HG03066 (cell line): ENCODE data around the gene NBAS.
"Not testable (repeated sequence)": the region's sequence is repeated elsewhere in the genome, so short reads cannot be mapped to it uniquely, and the experiment has no call there.

Experiments
- ATAC-seq: cut with Tn5 transposase; IDR thresholded peaks from one replicate; pipeline ENCODE4 v1.9.1; 2021; ENCODE audit warnings: low read depth; ENCODE audit not compliant: unreplicated experiment

NBAS gene

DNA sequence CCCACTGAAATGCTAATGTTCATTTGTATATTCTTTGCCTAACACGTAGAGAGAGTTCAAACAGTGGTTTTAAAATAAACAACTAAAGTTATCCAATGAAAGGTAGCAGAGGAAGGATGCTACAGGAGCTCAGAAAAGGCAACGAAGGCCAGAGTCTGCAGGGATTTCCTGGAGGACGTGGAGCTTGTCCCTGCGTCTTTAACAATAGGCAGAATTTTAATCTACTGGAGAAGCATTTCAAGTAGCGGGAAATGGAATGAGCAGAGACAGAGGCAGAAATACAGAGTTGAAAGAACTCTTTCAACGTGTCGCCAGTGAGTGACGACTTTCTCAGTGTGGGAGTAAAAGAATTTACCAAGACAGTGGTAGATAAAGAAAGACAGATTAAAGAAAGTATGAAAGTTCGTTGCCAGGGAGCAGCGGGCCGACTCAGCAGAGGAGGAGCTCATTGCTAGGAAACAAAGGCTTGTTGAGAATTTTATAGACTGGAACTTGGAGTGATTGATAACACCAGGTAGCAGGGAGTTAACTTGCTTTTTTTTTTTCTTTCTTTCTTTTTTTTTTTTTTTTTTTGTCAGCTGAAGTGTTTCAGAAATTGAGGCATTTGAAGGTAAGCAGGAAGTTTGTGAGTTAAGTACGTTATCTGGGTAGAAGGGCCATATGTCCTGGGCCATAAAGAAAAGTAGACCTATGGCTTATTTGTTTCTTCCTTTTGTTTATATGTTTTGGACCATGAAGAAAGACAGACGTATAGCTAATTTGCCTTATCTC, 625 bp upstream of the NBAS start:
- ATAC-seq = peak; percentile 19

DNA sequence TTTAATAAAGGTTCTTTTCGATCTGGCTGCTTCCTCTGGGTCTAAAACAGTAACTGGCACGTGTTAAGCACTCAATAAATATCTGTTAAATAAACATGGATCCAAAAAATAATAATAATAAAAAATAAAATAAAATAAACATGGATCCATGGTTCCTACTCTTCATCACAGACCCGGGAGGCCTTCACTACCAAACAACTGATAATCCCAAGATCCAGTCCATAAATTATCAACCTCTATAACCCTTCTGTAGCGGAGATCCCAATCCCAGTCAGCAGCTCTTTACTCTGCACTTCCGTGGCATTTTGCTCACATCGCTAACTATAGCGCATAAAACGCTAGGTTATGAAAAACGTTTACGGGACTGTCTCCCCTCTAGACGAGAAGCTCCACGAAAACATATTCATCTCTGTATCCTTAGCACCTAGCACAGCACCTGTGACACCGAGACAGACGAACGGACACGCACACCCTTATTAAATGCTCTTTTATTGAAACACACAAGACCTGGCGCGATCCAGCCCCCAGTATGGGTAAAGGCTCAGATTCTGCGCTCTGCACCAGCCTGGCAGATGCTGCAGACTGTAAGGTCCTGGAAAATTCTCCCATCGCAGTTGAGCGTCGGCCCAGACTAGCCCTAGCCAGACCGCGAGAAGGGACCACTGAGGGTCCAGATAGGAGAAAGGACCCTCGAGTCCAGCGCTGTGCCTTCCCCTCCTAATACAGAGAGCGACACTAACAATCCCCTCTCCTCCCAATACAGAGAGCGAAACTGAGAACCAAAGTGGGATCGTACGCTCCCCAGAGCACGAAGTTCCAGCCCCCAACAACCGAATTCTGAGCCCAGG, 770 bp downstream of the NBAS start:
- ATAC-seq = peak; percentile 28

GRCh38 chr2:15559379-15560139, 1.6 kb downstream of the NBAS start:
- no peak for ATAC-seq

GRCh38 chr2:15557887-15558311, 3.2 kb downstream of the NBAS start:
- ATAC-seq = no peak

- ATAC-seq = no peak
These were observed 4.7 kb downstream of the NBAS start for GRCh38 chr2:15556311-15556930.

GRCh38 chr2:15555760-15556193, 5.4 kb downstream of the NBAS start:
- no peak for ATAC-seq

DNA sequence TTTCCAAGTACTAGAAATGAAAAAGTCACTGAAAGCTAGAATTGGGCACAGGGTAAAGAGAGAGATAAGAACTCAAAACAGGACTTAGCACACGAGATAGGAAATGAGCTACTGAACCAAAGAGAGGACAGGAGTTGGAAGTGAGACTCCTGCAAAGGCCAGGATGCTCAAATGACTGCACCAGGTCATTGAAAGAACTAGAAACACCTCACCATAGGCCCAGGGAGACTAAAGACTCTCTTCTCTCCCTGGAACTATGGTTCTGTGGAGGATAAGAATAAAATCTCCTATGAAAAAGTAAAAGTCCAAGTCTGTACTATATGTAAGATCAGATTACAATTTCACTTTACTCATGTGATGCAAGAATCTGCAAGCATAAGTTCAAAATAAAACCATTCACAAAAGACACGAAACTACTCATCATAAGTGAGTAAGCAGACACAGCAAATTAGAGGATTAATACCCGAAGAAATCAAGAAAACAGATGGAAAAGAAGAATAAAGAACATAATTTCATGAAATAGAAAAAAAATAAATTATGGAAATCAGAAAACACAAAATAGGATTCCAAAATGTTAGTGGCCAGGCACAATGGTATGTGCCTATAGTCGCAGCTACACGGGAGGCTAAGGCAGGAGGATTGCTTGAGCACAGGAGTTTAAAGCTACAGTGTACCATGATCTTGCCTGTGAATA, 6.5 kb downstream of the NBAS start:
- ATAC-seq = no peak

GRCh38 chr2:15553951-15554350, 7.2 kb downstream of the NBAS start:
- ATAC-seq = no peak

DNA sequence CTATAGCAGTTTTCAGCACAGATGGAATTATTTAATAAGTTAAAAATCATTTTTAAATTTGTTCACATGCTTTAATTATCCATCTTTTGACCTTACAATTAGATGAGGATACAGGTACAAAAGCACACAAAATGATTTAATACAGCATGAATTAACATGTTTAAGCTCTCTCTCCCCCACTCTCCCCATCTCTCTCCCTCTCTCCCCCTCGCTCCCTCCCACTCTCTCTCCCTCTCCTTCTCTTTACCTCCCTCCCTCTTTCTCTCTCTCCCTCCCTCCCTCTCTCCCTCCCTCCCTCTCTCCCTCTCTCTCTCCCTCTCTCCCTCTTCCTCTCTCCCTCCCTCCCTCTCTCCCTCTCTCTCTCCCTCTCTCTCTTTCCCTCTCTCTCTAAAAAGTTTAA, 7.6 kb downstream of the NBAS start:
- no peak for ATAC-seq

DNA sequence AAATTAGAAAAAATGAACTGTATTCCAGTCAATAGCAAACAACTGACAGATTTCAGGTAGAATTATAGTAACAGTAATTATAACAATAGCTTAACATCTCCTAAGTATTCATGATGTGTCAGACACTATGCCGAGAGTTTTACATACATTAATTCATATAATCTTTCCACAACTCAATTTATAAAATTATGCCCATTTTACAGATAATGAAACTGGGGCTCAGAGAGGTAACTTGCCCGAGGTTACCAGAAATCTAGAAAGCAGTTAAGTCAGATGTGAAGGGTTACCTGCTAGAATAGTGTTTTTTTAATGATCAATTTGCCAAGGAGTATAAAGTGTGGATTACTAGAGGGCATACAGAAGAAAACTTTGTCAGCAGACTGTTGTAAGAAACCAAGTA, 12.2 kb downstream of the NBAS start:
- ATAC-seq = no peak

DNA sequence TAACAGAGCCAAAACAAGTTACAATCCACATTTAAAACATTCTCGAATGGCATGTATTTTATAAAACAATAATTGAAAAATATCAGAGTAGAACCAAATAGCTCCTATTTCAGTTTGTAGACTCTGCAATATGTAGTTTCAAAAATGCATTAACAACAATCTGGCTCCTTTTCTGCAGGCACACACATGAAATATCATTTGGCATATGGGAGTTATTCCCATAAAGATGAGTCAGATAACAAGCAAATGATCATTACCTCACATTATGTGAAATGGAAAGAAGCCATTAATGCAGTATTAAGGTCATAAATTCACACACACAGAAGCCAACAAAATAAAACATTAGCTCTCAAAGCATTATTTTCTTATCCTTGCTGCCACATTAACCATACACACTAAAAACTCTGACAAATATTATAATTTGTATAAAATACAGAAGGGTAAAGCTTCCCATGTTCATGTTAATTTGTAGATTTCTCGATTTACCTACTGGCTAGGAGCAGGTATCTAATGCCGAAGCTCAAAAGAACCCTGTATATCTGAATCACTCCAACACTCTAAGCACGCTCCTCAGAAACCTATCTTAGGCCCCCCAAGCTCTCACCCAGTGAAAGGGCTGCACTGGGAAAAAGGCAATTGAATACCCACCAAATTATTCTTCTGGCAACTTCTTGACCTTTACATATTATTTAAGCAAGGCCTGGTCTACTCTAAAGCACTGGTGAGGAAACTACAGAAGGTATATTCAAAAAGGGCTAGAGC, 13.8 kb downstream of the NBAS start:
- ATAC-seq = no peak

DNA sequence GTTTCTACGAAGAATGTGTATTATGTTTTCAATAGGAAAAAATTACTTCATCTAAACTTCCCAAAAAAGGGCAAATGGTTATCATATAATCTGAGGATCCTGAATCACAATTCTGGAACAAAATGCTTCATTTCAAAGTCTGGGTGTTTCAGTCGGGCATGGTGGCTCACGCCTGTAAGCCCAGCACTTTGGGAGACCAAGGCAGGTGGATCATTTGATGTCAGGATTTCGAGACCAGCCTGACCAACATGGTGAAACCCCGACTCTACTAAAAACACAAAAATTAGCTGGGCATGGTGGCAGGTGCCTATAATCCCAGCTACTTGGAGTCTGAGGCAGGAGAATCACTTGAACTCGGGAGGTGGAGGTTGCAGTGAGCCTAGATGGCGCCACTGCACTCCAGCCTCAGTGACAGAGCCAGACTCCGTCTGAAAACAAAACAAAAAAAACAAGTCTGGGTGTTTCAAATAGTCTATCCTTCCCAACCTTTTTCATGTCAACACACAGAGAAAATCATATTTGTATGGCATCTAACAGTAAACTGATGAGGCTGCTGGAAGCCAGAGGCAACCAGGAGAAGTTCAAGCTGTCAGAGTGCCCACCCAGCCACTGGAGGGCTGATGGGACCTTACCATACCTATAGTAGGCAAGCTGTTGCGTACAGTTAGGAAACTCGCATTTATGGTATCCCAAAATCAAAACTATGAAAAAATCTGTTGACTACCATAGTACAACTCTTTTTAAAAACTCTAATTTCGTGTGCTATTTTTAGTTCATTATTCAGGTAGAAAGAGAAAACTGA, 14.6 kb downstream of the NBAS start:
- ATAC-seq = no peak

DNA sequence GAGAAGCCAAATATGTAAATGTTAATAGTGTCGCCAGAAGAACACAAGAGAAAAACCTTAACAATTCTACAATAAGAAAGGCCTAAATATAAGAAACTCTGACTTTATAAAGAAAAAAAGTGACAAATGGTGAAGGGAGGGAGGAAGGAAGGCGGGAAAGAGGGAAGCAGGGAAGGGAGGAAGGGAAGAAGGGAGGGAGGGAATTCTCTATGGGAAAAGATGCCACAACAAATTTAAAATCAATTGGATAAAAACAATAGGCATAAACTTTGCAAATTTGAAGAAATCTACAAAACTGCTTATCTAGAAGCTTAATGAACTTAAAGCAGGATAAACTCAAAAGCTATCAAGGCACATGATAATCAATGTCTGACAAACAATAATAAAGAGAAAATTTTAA, 16.9 kb downstream of the NBAS start:
- ATAC-seq = no peak

DNA sequence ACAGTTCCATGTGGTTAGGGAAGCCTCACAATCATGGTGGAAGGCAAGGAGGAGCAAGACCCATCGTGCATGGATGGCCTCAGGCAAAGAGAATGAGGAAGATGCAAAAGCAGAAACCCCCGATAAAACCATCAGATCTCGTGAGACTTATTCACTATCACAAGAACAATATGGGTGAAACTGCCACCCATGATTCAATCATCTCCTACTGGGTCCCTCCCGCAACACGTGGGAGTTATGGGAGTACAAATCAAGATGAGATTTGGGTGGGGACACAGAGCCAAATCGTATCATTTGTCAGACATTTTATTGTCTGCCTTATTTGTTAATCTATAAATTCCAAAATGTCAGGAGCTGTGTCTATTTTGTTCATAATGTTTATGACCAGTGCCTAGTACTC, 17.6 kb downstream of the NBAS start:
- no peak for ATAC-seq

DNA sequence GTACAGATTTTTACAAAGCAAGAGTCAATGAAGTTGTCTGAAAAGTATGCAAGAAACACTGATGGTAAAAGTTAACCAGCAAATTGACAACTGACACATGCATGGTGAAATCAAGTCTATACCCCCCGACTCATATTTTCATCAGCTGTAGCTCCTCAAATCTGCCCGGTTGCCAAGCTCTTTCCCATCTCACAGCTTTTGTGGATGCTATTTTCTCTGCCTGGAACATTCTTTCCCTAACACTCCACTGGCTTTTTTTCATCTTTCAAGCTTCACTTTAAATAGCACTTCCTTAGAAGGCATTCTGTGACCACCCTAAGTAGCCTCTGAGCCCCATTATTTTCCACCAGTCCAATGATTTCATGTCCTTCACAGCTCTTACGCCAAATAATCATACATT, 18.1 kb downstream of the NBAS start:
- ATAC-seq = no peak

GRCh38 chr2:15542269-15542668, 18.9 kb downstream of the NBAS start:
- not testable (repeated sequence) for ATAC-seq

DNA sequence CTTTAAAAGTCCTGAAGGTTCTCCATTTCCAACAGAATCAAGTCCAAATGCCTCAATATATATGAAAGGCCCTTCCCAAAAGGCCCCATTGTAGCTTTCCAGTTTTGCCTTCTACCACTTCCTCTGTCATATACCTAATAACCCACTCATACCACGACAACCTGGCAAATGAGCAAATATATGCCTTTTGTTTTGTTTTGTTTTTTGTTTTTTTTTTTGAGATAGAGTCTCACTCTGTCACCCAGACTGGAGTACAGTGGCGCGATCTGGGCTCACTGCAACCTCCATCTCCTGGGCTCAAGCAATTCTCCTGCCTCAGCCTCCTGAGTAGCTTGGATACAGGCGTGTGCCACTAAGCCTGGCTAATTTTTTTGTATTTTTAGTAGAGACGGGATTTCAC, 20.6 kb downstream of the NBAS start:
- ATAC-seq = not testable (repeated sequence)

DNA sequence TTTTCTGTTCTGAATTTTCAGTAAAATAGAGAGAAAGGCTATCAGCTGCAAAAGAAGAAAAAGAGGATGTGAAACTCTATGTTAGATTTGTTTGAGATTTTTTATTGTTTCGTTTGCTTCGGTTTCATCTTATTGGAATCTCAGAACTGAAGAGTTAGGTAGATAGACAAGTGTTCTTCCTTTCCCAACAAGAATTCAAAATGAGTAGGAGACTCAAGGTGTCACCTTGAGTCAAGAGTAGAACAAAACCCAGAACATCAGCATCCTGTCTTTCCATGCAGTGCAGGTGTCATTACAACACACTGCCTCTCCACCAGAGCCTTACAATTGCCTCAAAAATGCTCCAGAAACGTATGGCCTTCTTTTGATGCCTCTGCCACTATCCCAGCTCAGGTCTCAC, 21.1 kb downstream of the NBAS start:
- ATAC-seq = no peak

DNA sequence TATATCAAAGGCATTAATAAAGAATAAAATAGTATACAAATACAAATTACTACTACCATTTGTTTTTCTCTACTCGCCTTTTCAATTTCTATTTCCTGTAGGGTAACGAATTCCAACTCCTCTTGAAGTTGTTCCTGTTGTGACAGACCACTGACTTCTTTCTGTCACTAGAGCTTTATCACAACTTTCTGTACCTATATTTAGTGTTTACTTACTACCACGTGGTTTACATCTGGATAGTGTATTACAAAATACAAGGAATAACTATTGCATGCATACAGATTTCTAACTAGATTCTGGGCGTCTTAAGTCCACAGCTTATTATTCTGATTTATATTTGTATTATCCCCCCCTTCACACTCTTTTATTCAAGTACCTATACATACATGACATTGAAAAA, 22.3 kb downstream of the NBAS start:
- no peak for ATAC-seq
